ENCODE results near the gene GTF3A. TPM values are rescaled to one million over a fixed set of nuclear protein-coding genes. Genes with fewer than 3 reads are reported as not detected.

Gene GTF3A
- total RNA-seq, 1 experiment from 2014 or later, result 159 TPM

GRCh38 chr13:27448308-27448707, 23.9 kb downstream of the GTF3A start:
- no peak for DNase-seq (ENCODE audit: unreplicated experiment)
- Mint-ChIP-seq H3K27ac (ENCODE audit: low read depth, unreplicated experiment) (no peak overlapping the region), H3K9me3 (ENCODE audit: unreplicated experiment) (no peaks in the 10 kb centered on the region), H3K36me3 (ENCODE audit: insufficient read depth, unreplicated experiment) (peaks cover 21% of the 10 kb centered on the region), H3K27me3 (ENCODE audit: insufficient read depth, unreplicated experiment) (no peaks in the 10 kb centered on the region), H3K4me3 (ENCODE audit: unreplicated experiment) (peak overlapping the region; percentile 84), H3K4me1 (ENCODE audit: insufficient read depth, unreplicated experiment) (peaks cover 16% of the 10 kb centered on the region)
- intact Hi-C loops (cut with micrococcal nuclease), result no loop called here
- POLR2A ChIA-PET, result interaction anchor here (0.6 to 7.4 kb wide), 4 partner anchors 12 to 377 kb away, joined by 3 to 220 read pairs (median 84); partner anchors contain the start of genes GTF3A, LNX2 and POLR1D
- CTCF ChIA-PET, result interaction anchor here (0.8 to 1.4 kb wide), 4 partner anchors 22 to 382 kb away, joined by 3 to 4 read pairs (median 3); no protein-coding TSS in a partner anchor
- BruUV-seq (replicated peaks), result no TSS peak
- no peak for TF ChIP-seq CTCF (IDR thresholded peaks at IDR 0.05; ENCODE audit: unreplicated experiment)

GRCh38 chr13:27449081-27449603, 24.7 kb downstream of the GTF3A start:
- Mint-ChIP-seq H3K4me1 (ENCODE audit: insufficient read depth, unreplicated experiment) (peaks cover 16% of the 10 kb centered on the region), H3K4me3 (ENCODE audit: unreplicated experiment) (peak overlapping the region; percentile 84), H3K36me3 (ENCODE audit: insufficient read depth, unreplicated experiment) (peaks cover 21% of the 10 kb centered on the region), H3K9me3 (ENCODE audit: unreplicated experiment) (no peaks in the 10 kb centered on the region), H3K27ac (ENCODE audit: low read depth, unreplicated experiment) (peak overlapping the region; percentile 97), H3K27me3 (ENCODE audit: insufficient read depth, unreplicated experiment) (no peaks in the 10 kb centered on the region)
- DNase-seq (ENCODE audit: unreplicated experiment), result no peak
- intact Hi-C loops (cut with micrococcal nuclease), result no loop called here
- BruUV-seq (replicated peaks), result TSS peak; percentile 56
- CTCF ChIA-PET, result interaction anchor here (0.9 to 1.4 kb wide), 5 partner anchors 23 to 382 kb away, joined by 3 to 4 read pairs (median 3); no protein-coding TSS in a partner anchor
- POLR2A ChIA-PET, result interaction anchor here (0.6 to 7.4 kb wide), 12 partner anchors 11 to 377 kb away, joined by 3 to 220 read pairs (median 8); partner anchors contain the start of genes GTF3A, LNX2 and POLR1D
- TF ChIP-seq CTCF (IDR thresholded peaks at IDR 0.05; ENCODE audit: unreplicated experiment), result no peak

DNA sequence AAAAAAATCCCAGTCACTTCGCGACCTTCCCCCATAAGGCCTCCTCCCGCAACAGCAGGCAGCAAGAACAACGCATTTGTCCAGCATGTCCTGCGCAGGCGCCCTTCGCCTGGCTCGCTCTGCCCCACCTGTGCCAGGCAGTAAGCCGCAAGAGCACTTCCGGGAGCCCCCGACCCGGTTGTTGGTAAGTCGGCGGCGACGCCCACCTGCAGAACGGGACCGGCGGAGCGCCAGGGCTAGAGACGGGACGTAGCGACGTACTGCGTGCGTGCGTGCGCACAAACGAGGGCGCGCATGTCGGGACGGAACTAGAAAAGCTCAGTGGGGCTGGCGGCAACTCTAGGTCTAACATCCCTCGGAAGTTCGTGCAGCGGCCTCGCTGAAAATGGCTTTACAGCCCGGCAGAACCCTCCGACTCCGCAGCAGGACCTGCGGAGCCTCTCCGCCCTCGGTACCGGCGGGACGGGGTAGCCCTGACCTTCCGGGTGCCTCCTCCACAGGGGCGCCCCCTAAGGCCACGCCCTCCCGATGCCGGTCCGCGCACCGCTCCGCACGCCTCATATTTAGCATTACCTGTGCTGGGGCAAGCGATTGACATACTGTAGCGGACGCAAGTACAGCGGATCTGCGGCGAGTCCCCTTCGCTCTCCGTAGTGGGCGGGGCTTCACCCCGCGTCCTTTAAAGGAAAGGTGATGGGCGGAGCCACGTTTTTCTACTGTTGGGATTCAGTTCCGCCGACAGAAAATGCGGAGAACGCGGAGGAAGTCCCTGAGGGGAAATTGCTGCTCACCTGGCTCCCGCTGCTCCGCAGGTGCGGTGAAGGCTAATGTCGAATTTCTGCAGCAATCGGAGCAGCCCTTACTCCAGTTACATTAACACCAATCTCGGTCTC, 25.8 kb downstream of the GTF3A start, which contains the start of gene MTIF3:
Gene MTIF3, minus strand, starts transcription at position 629 of the 893 bp plus-strand sequence. CDS start 10,116 bp downstream, outside the sequence.
- POLR2A ChIA-PET, result interaction anchor here (0.5 to 7.4 kb wide), 35 partner anchors 10 to 376 kb away, joined by 3 to 220 read pairs (median 5); partner anchors contain the start of genes GTF3A, LNX2 and POLR1D
- H3K4me1 Mint-ChIP-seq (ENCODE audit: insufficient read depth, unreplicated experiment), result peaks cover 16% of the 10 kb centered on the region
- TF ChIP-seq CTCF (IDR thresholded peaks at IDR 0.05; ENCODE audit: unreplicated experiment), result no peak
- H3K27ac Mint-ChIP-seq (ENCODE audit: low read depth, unreplicated experiment), result peak within 1 kb of the TSS; percentile 97
- H3K9me3 Mint-ChIP-seq (ENCODE audit: unreplicated experiment), result no peaks in the 10 kb centered on the region
- H3K27me3 Mint-ChIP-seq (ENCODE audit: insufficient read depth, unreplicated experiment), result no peaks in the 10 kb centered on the region
- peaks cover 16% of the 10 kb centered on the region for H3K36me3 Mint-ChIP-seq (ENCODE audit: insufficient read depth, unreplicated experiment)
- peak within 1 kb of the TSS; percentile 84 for H3K4me3 Mint-ChIP-seq (ENCODE audit: unreplicated experiment)
- CTCF ChIA-PET, result interaction anchor here (0.6 to 1.4 kb wide), 5 partner anchors 9 to 379 kb away, joined by 3 to 4 read pairs (median 3); no protein-coding TSS in a partner anchor
- peak; percentile 95 for DNase-seq (ENCODE audit: unreplicated experiment)
- intact Hi-C loops (cut with micrococcal nuclease), result loop anchor here (1.0 to 2.0 kb wide), 2 partner anchors 24 to 171 kb away; partner anchors contain the start of genes LNX2 and POLR1D
- no TSS peak for BruUV-seq (replicated peaks)
